ENCODE results near the gene LRRC72. TPM values are rescaled to one million over a fixed set of nuclear protein-coding genes. Genes with fewer than 3 reads are reported as not detected.
"Not testable (repeated sequence)": the region's sequence is repeated elsewhere in the genome, so short reads cannot be mapped to it uniquely, and the experiment has no call there.

The LRRC72 gene
- total RNA-seq, 3 donors from 2014 or later = not detected

- Histone ChIP-seq H3K9me3 (no peaks in the 10 kb centered on the region), H3K4me3 (no peak overlapping the region), H3K36me3 (ENCODE audit: low read depth) (no peaks in the 10 kb centered on the region), H3K4me1 (ENCODE audit: low read depth) (no peaks in the 10 kb centered on the region)
- intact Hi-C loops (cut with DNase I, micrococcal nuclease) = no loop called here
- DNase-seq (no peak), ATAC-seq (no peak)
- no peak for TF ChIP-seq CTCF (IDR thresholded peaks at IDR 0.05)
These were observed 24.3 kb upstream of the LRRC72 start for GRCh38 chr7:16502303-16502702.

GRCh38 chr7:16504019-16504418, 22.6 kb upstream of the LRRC72 start:
- H3K36me3 ChIP-seq (ENCODE audit: low read depth) = no peaks in the 10 kb centered on the region
- no peak for TF ChIP-seq CTCF (IDR thresholded peaks at IDR 0.05)
- ATAC-seq = peak; percentile 29
- no peaks in the 10 kb centered on the region for H3K9me3 ChIP-seq
- DNase-seq = peak in 1 of 3 donors; percentile 14
- intact Hi-C loops (cut with DNase I, micrococcal nuclease) = no loop called here
- no peaks in the 10 kb centered on the region for H3K4me1 ChIP-seq (ENCODE audit: low read depth)
- H3K4me3 ChIP-seq = no peak overlapping the region

GRCh38 chr7:16506422-16506821, 20.2 kb upstream of the LRRC72 start:
- H3K9me3 ChIP-seq; DNase-seq; ATAC-seq; H3K36me3 ChIP-seq (ENCODE audit: low read depth); intact Hi-C loops (cut with DNase I, micrococcal nuclease); H3K4me3 ChIP-seq; H3K4me1 ChIP-seq (ENCODE audit: low read depth): not testable (repeated sequence)

- H3K4me1 ChIP-seq (ENCODE audit: low read depth) = no peaks in the 10 kb centered on the region
- H3K9me3 ChIP-seq = no peaks in the 10 kb centered on the region
- no peak for TF ChIP-seq CTCF (IDR thresholded peaks at IDR 0.05)
- intact Hi-C loops (cut with DNase I, micrococcal nuclease) = no loop called here
- no peaks in the 10 kb centered on the region for H3K36me3 ChIP-seq (ENCODE audit: low read depth)
- H3K4me3 ChIP-seq = no peak overlapping the region
- DNase-seq = no peak
- no peak for ATAC-seq
These were observed 16.8 kb upstream of the LRRC72 start for GRCh38 chr7:16509829-16510228.

- H3K9me3 ChIP-seq = no peaks in the 10 kb centered on the region
- no peaks in the 10 kb centered on the region for H3K36me3 ChIP-seq (ENCODE audit: low read depth)
- intact Hi-C loops (cut with DNase I, micrococcal nuclease) = no loop called here
- no peaks in the 10 kb centered on the region for H3K4me1 ChIP-seq (ENCODE audit: low read depth)
- DNase-seq (no peak), ATAC-seq (no peak)
- H3K4me3 ChIP-seq = no peak overlapping the region
- no peak for TF ChIP-seq CTCF (IDR thresholded peaks at IDR 0.05)
These were observed 15.3 kb upstream of the LRRC72 start for GRCh38 chr7:16511314-16511713.

GRCh38 chr7:16512097-16512496, 14.5 kb upstream of the LRRC72 start:
- H3K4me3 ChIP-seq = no peak overlapping the region
- TF ChIP-seq CTCF (IDR thresholded peaks at IDR 0.05) = no peak
- DNase-seq (no peak), ATAC-seq (no peak)
- no peaks in the 10 kb centered on the region for H3K36me3 ChIP-seq (ENCODE audit: low read depth)
- H3K9me3 ChIP-seq = no peaks in the 10 kb centered on the region
- intact Hi-C loops (cut with DNase I, micrococcal nuclease) = no loop called here
- no peaks in the 10 kb centered on the region for H3K4me1 ChIP-seq (ENCODE audit: low read depth)
